GM18858 (cell line): ENCODE results near the gene LSAMP.

ENCODE experiments used
- ATAC-seq: cut with Tn5 transposase; IDR thresholded peaks from one replicate; pipeline ENCODE4 v1.9.1; 2021; ENCODE audit not compliant: unreplicated experiment

The LSAMP gene

GRCh38 chr3:115915061-115915460 lies 530.2 kb downstream of the LSAMP start:
- no peak for ATAC-seq

DNA sequence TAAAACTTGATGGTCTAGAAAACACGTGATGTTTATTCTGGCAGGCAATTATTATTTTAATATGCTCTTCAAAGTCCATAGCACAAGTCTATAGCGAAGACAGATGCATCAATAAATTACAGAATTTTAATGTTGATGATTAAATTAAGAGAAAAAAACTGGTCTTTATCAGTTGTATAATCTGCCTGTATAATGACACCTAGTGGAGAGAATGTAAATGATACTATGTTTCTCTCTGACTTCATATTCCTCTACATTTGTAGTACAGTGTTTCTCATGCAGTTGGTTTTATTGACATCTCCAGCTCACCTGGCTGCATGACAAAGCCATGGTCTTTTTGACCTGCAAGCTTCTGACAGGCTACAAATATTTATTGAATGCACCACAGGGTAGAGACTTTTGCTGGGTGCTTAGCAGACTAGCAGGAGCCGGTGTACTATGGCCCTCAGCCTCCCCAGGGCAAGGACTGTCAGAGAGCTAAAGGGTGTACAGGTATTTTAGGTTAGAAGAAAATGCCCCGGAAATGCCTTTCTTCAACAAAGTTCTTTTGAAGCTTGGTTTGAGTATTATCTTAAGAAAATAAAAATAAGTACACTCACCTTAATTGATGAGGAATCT lies 532.1 kb downstream of the LSAMP start:
- no peak for ATAC-seq

DNA sequence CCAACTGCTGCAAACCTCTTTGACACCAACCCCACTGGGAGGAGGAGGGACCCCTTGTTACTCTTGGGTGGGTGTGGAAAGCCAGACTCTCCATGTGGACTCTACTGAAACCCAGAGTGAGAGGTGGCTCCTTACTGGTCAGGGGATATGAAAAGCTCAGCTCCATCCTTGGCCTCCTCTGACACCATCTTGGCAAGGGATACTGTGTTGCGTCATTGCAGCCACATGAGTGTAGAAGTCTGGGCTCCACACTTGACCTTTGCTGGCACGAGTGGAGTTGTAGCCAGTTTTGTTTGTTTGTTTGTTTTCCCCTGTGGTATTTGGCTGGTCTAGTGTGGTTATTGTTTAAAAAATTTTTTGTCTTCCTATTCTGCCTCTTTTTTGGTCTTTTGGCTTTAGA lies 532.9 kb downstream of the LSAMP start:
- no peak for ATAC-seq

- no peak for ATAC-seq
Measured at GRCh38 chr3:115905871-115906270, 539.4 kb downstream of the LSAMP start.

- ATAC-seq = no peak
Measured at GRCh38 chr3:115903843-115904242, 541.4 kb downstream of the LSAMP start.

DNA sequence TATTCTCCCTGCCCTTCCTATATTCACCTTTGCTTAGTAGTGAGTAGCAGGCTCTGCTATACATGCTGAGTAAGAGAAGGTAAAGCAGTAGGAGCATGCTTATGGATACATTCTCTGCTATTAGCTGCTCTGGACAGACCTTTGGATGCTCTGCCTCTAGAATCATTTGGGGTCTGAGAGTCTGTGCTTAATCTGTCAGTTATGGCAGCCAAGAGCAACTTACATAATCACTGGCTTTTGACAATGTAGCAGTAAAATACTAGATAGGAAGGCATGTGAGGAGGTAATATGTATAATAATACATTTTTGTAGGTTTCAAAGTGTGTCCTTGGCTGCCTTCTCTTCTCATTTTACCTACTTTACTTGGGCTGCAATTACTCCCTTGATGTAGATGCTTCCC lies 544.3 kb downstream of the LSAMP start:
- ATAC-seq = no peak

DNA sequence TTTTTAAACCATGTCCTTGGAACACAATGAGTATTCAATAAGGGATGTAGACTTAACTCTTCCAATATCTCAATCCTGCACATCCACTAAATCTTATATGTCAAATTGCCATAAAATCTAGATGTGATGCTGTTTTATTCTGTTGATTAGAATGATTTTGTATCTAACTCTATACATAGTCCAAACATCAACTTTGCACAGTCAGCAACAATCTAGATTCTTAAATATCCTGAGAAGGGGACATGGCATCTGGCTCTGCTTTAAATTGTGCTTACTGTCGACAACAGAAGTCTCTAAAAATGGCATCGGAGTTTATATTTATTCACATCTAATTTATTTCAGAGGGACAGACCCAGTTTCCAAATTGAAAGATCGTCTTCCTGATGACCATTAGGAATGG lies 545.8 kb downstream of the LSAMP start:
- no peak for ATAC-seq

DNA sequence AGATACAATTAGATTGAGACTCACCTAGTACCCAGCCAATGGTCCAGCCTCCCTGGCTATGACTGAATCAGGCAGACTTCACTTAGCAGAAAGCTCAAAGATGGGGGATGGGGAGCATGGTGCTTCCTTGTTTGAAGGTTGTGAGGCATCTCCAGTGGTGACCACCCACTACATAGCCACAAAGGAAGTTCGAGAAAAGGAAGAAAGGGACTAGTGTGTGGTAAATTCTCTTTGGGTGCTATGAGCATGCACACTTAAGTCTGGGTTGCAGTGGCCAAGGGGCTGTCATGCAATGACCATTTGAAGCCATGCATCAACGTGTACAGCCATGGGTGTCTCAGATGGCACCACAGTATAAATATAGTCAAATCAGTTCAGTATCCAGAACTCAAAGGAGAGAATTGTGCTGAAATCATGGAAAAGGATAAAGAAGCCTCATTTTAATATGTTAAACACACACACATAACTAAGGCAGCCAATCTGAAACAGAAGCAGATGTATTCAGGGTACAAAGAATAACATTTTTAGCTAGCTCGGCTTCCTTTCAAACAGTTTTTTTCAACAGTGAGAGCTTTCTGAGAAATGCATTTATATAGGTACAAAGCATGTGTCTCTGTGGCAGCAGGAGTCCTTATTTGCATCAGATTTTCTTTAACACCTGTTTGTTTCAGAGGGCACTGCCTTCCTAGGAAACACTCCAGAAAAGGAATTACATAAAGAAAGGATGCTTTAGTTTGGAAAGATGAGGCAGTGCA lies 546.5 kb downstream of the LSAMP start:
- ATAC-seq = no peak

- no peak for ATAC-seq
Measured at GRCh38 chr3:115891006-115891636, 554.2 kb downstream of the LSAMP start.

GRCh38 chr3:115890579-115890978 lies 554.7 kb downstream of the LSAMP start:
- no peak for ATAC-seq

GRCh38 chr3:115885621-115886020 lies 559.7 kb downstream of the LSAMP start:
- ATAC-seq = no peak

- no peak for ATAC-seq
Measured at GRCh38 chr3:115877615-115877899, 567.7 kb downstream of the LSAMP start.

DNA sequence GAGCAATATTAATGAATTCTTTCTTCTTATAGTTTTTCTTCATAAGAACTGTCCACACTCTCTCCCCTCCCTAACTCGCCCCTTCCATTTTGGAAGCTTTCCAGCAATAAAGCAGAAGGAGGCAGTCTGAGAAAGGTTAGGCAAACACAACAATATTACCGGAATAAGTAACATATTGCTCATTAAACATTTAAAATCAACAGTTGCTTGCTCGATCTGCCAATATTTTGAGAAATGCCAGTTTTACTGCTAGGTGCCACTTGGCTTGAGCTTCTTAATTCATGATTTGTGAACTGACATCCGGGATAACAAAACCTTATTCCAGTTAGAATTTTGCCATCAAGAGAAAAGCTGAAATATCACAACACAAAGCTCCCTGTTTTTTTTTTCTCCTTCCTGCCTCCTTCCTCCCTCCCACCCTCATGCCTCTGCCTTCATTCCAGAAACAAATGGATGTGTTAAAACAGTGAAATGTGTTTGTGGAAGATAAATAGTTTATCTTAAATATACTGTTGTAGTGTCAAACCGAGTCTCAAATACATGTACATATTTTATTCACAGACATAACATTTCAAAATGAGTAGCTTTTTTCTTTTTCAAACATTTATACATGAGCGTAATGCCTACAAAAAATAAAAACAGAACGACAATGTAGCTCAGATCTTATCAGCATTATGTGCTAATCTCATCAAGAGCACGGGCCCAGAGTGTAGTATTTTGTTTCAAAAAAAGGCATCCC lies 568.2 kb downstream of the LSAMP start:
- no peak for ATAC-seq

DNA sequence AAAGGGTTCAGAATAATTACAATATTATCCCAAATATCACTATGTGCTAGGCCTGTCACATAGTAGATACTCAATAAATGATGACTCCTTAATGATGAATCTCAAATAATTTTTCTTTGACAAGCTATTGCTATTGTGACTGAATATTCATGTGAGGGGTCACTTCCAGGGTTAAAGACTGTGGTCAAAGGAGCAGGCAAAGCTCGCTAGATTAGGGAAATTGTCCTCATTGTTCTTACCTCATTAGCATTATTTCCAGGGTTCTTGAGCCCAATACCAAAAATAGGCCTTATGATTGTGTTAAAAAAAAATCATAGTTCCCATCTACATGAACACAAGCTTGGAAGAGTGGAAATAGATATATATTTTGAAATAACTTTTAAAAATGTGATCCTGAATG lies 569.8 kb downstream of the LSAMP start:
- ATAC-seq = no peak

GRCh38 chr3:115871735-115872134 lies 573.6 kb downstream of the LSAMP start:
- no peak for ATAC-seq

DNA sequence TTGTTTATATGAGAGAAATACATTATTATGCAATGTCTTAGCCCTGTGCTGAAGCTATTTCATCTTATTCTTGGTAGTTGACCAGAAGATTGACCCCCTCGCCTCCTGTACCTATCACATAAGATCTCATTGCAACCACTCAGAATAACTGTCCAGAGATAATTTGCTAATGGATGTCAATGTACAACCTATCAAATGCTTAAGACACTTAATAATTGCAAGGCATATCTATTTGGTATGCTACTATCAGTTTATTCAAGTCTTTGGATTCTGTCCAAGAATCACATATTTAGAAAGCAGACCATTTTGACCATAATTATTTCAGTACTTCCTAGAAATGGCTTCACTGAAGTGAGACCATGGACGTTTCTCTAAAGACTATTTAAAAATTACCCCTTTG lies 580.4 kb downstream of the LSAMP start:
- ATAC-seq = no peak

- no peak for ATAC-seq
Measured at GRCh38 chr3:115862849-115863248, 582.4 kb downstream of the LSAMP start.

GRCh38 chr3:115862099-115862498 lies 583.2 kb downstream of the LSAMP start:
- no peak for ATAC-seq

DNA sequence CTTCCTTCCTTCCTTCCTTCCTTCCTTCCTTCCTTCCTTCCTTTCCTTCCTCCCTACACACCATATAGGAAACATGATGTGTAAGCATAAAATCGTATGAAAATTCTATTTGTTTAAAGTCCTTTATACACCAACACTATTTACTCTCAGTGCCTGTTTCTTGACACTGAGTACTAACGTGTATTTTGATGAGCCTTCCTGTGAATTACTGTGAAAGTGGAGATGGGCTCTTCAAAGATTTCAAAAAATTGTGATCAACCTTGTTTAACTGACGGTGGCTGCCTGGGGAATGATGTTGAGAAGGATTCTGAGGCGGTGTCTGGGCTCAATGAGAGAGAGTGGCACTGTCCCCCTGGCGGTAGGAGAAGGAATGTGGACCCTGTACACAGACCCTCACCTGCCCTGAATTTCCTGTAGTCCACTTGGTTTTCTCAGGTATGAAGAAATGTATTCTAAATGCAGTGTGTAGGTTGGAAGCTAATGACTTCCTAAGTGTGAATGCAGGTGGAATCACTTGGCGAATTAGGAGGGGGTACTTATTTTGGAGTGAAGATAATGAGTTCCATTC lies 584.0 kb downstream of the LSAMP start:
- ATAC-seq = no peak

DNA sequence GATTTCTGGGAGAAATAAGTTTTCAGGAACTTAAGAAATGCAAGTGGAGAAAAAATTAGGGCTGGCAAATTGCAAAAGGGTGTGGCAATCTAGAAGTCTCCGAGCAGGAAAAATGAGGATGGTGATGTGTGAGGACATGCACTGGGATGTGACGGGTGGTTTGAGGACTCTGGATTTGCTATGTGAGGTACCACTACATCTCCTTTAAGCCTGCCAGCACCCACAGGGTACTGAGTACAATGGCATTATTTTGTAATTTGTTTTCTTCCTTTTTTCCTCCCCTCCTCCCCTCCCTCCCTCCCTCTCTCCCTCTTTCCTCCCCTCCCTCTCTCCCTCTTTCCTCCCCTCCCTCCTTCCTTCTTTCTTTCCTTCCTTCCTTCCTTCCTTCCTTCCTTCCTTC lies 584.5 kb downstream of the LSAMP start:
- ATAC-seq = no peak

- no peak for ATAC-seq
Measured at GRCh38 chr3:115859002-115859807, 586.1 kb downstream of the LSAMP start.
